Nephron progenitor cell (in vitro differentiated cells): ENCODE data around the gene SURF2.
A peak's percentile ranks its signal among the peaks of the same experiment; 100 is the strongest.

Experiments
- DNase-seq: peaks from one replicate; pipeline ENCODE4 v3.0.0; 2021
- H3K27ac Mint-ChIP-seq: 2 replicates; pipeline ENCODE4 v1.8.0; 2021; ENCODE audit warnings: mild to moderate bottlenecking, moderate library complexity, mixed read lengths
- H3K27me3 Mint-ChIP-seq: 2 replicates; pipeline ENCODE4 v1.8.0; 2021; ENCODE audit warnings: mild to moderate bottlenecking, low read depth, mixed read lengths; ENCODE audit not compliant: poor library complexity
- H3K36me3 Mint-ChIP-seq: 2 replicates; pipeline ENCODE4 v1.8.0; 2021; ENCODE audit warnings: low read depth, mixed read lengths
- H3K4me1 Mint-ChIP-seq: 2 replicates; pipeline ENCODE4 v1.8.0; 2021; ENCODE audit warnings: mixed read lengths
- H3K4me3 Mint-ChIP-seq: 2 replicates; pipeline ENCODE4 v1.8.0; 2021; ENCODE audit warnings: mild to moderate bottlenecking, moderate library complexity, mixed read lengths
- H3K9me3 Mint-ChIP-seq: 2 replicates; pipeline ENCODE4 v1.8.0; 2021; ENCODE audit warnings: mild to moderate bottlenecking, moderate library complexity, mixed read lengths
- CTCF ChIP-seq: fragments of 200-600 bp; sonication (generic); IDR thresholded peaks from 2 replicates; pipeline ENCODE4 v1.5.0; 2021; ENCODE audit warnings: antibody characterized with exemption

Gene SURF2

DNA sequence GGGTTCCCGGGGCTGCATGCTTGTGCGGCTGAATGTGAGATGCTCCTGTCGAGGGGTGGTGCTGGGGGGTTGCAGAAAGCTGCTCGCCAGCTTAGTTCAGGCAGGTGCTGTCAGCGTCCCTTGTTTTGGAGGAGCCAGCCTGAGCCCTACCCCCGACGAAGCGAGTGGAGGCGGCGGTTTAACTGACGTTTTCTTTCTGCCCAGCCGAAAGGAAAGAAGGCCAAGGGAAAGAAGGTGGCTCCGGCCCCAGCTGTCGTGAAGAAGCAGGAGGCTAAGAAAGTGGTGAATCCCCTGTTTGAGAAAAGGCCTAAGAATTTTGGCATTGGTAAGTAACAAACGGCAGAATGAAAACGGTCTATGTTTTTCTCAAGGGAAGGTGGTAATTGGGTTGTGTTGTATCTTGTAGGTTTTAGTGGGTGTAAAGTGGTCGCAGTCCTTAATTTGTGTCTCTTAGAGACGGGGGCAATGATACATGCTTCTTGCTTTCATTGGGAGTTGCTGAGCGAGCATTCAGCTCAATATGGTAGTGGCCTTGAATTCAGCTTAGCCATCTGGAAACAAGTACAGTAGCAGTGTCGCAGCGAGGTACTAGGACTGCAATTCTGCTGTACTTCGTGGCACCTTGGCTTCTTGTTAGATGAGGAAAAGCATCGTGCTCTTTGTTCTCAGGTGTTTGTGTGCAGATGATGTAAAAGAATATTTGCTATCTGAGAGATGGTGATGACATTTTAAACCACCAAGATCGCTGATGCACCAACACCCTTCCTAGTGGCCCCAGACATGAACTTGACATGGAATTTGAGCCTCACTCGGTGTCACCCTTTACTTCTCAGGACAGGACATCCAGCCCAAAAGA lies 7.4 kb upstream of the SURF2 start:
- Mint-ChIP-seq H3K9me3 (no peaks in the 10 kb centered on the region), H3K4me1 (peaks cover 37% of the 10 kb centered on the region), H3K27me3 (no peaks in the 10 kb centered on the region), H3K4me3 (peak overlapping the region; percentile 97), H3K27ac (peak overlapping the region; percentile 100), H3K36me3 (peaks cover 63% of the 10 kb centered on the region)
- DNase-seq: no peak
- no peak for TF ChIP-seq CTCF

GRCh38 chr9:133349965-133350616 lies 6.3 kb upstream of the SURF2 start:
- Mint-ChIP-seq H3K27me3 (no peaks in the 10 kb centered on the region), H3K27ac (peak overlapping the region; percentile 100), H3K4me1 (peaks cover 37% of the 10 kb centered on the region), H3K4me3 (peak overlapping the region; percentile 63), H3K9me3 (no peaks in the 10 kb centered on the region), H3K36me3 (peaks cover 57% of the 10 kb centered on the region)
- no peak for TF ChIP-seq CTCF
- no peak for DNase-seq

DNA sequence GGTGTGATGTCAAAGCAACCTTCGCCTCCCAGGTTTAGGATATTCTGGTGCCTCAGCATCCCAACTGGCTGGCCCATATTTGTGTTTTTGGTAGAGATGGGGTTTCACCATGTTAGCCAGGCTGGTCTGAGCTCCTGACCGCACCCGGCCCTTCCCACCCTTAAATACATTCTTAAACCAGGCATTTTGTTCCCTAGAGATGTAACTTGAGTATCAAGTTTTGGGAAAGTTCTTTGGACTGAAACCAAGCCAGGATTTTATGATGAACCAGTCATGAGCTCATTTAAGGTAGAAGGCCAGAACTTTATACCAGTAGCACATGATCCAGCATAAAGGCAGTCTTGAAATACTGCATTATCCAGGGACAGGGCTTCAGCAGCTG lies 4.8 kb upstream of the SURF2 start:
- H3K27ac Mint-ChIP-seq: no peak overlapping the region
- peak overlapping the region; percentile 38 for H3K4me3 Mint-ChIP-seq
- no peak for TF ChIP-seq CTCF
- DNase-seq: no peak
- H3K4me1 Mint-ChIP-seq: peaks cover 30% of the 10 kb centered on the region
- H3K36me3 Mint-ChIP-seq: peaks cover 50% of the 10 kb centered on the region
- no peaks in the 10 kb centered on the region for H3K27me3 Mint-ChIP-seq
- H3K9me3 Mint-ChIP-seq: no peaks in the 10 kb centered on the region

DNA sequence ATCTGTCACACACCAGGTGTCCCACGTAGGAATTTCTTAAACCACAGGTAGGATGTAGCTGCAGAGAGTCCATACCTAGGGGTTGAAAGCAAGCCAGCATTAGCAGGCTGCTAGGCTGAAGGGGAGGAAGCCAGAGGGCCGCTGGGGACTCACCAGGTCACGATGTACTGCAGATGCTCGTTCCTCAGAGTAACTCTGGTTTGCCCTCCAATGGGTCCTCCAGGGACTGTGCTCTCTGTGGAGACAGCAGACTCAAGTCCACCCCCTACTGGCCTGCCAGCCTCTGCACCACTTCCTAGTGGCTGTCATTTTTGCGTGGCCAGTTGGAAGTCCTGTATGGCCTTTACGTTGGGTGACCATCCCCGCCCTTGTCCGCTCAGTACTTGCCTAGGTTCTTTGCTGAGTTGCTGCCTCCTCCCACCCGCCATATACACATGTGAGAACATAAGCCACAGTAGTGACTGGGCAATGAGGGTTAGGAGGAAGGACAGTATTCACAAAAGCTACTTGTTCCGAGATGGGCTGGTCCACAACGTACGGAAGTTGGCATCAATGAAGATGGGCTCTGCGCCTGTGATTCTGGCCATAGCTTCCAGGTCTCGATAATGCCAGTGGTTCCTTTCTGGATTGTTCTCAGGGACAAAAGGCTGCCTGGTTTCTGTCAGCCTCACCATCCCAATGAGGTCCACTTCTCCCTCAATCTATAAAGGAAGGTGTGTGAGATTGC lies 4.3 kb upstream of the SURF2 start:
- Mint-ChIP-seq H3K27ac (peak overlapping the region; percentile 87), H3K27me3 (no peaks in the 10 kb centered on the region), H3K9me3 (no peaks in the 10 kb centered on the region), H3K4me1 (peaks cover 27% of the 10 kb centered on the region), H3K36me3 (peaks cover 50% of the 10 kb centered on the region), H3K4me3 (no peak overlapping the region)
- DNase-seq: peak; percentile 52
- peak; percentile 44 for TF ChIP-seq CTCF

GRCh38 chr9:133352635-133353340 lies 3.6 kb upstream of the SURF2 start:
- Mint-ChIP-seq H3K27me3 (no peaks in the 10 kb centered on the region), H3K4me3 (no peak overlapping the region), H3K27ac (peak overlapping the region; percentile 97), H3K9me3 (no peaks in the 10 kb centered on the region), H3K4me1 (peaks cover 32% of the 10 kb centered on the region), H3K36me3 (peaks cover 50% of the 10 kb centered on the region)
- DNase-seq: no peak
- no peak for TF ChIP-seq CTCF
